Measurements from ENCODE around the gene LAIR1. TPM values are rescaled to one million over a fixed set of nuclear protein-coding genes. Genes with fewer than 3 reads are reported as not detected.

LAIR1 gene
- not detected in 3 replicates for total RNA-seq
- long read RNA-seq = 0 reads

DNA sequence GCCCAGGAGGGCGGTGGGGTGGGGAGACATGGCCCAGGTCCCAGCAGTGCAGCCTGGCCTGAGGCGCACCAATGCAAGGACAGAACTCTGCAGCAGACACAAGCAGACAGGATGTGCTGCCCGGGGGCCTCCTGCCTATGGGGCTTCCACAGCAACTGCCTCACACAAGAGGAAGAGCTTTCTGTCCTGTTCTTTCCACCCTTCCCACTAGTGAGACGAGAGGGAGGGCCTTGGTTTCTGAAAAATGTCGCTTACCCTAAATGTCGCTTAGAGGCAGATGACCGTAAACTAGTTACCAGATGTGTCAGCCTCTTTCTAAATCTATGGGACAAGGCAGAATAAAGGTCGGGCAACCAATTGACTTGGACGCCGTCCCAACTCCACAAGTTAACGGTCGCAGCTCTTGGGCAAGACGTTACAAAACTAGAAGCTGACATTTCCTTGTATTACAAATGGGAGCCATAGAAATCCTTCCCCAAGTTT is at the start of gene LAIR1:
Gene LAIR1 (minus strand): TSS at position 157 of the 483 bp plus-strand sequence. CDS start 127 bp downstream, at position 30.
- TF ChIP-seq, protein P1, sequence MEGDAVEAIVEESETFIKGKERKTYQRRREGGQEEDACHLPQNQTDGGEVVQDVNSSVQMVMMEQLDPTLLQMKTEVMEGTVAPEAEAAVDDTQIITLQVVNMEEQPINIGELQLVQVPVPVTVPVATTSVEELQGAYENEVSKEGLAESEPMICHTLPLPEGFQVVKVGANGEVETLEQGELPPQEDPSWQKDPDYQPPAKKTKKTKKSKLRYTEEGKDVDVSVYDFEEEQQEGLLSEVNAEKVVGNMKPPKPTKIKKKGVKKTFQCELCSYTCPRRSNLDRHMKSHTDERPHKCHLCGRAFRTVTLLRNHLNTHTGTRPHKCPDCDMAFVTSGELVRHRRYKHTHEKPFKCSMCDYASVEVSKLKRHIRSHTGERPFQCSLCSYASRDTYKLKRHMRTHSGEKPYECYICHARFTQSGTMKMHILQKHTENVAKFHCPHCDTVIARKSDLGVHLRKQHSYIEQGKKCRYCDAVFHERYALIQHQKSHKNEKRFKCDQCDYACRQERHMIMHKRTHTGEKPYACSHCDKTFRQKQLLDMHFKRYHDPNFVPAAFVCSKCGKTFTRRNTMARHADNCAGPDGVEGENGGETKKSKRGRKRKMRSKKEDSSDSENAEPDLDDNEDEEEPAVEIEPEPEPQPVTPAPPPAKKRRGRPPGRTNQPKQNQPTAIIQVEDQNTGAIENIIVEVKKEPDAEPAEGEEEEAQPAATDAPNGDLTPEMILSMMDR (IDR thresholded peaks at IDR 0.05) = no peak
- Mint-ChIP-seq H3K36me3 (ENCODE audit: low read depth) (no peaks in the 10 kb centered on the region), H3K27ac (ENCODE audit: unreplicated experiment) (no peak within 1 kb of the TSS), H3K9me3 (ENCODE audit: low read depth) (no peaks in the 10 kb centered on the region), H3K27me3 (ENCODE audit: low read depth) (peaks cover 9% of the 10 kb centered on the region), H3K4me3 (ENCODE audit: unreplicated experiment) (no peak within 1 kb of the TSS), H3K4me1 (ENCODE audit: low read depth) (no peaks in the 10 kb centered on the region)
- DNase-seq (ENCODE audit: low spot score) = no peak

- TF ChIP-seq, protein P1 (IDR thresholded peaks at IDR 0.05) = no peak
- H3K4me1 Mint-ChIP-seq (ENCODE audit: low read depth) = peaks cover 5% of the 10 kb centered on the region
- H3K36me3 Mint-ChIP-seq (ENCODE audit: low read depth) = peaks cover 3% of the 10 kb centered on the region
- no peak overlapping the region for H3K4me3 Mint-ChIP-seq (ENCODE audit: unreplicated experiment)
- H3K27ac Mint-ChIP-seq (ENCODE audit: unreplicated experiment) = no peak overlapping the region
- peaks cover 4% of the 10 kb centered on the region for H3K9me3 Mint-ChIP-seq (ENCODE audit: low read depth)
- no peak for DNase-seq (ENCODE audit: low spot score)
- peaks cover 36% of the 10 kb centered on the region for H3K27me3 Mint-ChIP-seq (ENCODE audit: low read depth)
Observed at GRCh38 chr19:54414156-54414555, 49.4 kb upstream of the LAIR1 start.

- TF ChIP-seq, protein P1 (IDR thresholded peaks at IDR 0.05) = no peak
- no peak overlapping the region for H3K4me3 Mint-ChIP-seq (ENCODE audit: unreplicated experiment)
- no peaks in the 10 kb centered on the region for H3K4me1 Mint-ChIP-seq (ENCODE audit: low read depth)
- H3K27ac Mint-ChIP-seq (ENCODE audit: unreplicated experiment) = no peak overlapping the region
- H3K27me3 Mint-ChIP-seq (ENCODE audit: low read depth) = peaks cover 36% of the 10 kb centered on the region
- H3K9me3 Mint-ChIP-seq (ENCODE audit: low read depth) = peaks cover 4% of the 10 kb centered on the region
- H3K36me3 Mint-ChIP-seq (ENCODE audit: low read depth) = peaks cover 3% of the 10 kb centered on the region
- DNase-seq (ENCODE audit: low spot score) = no peak
Observed at GRCh38 chr19:54412877-54413276, 48.1 kb upstream of the LAIR1 start.

- Mint-ChIP-seq H3K4me1 (ENCODE audit: low read depth) (no peaks in the 10 kb centered on the region), H3K27ac (ENCODE audit: unreplicated experiment) (no peak overlapping the region), H3K36me3 (ENCODE audit: low read depth) (no peaks in the 10 kb centered on the region), H3K4me3 (ENCODE audit: unreplicated experiment) (no peak overlapping the region), H3K9me3 (ENCODE audit: low read depth) (peaks cover 4% of the 10 kb centered on the region), H3K27me3 (ENCODE audit: low read depth) (peaks cover 27% of the 10 kb centered on the region)
- TF ChIP-seq, protein P1 (IDR thresholded peaks at IDR 0.05) = no peak
- DNase-seq (ENCODE audit: low spot score) = no peak
Observed at GRCh38 chr19:54411033-54411432, 46.3 kb upstream of the LAIR1 start.

GRCh38 chr19:54408456-54409026 is 43.8 kb upstream of the LAIR1 start:
- Mint-ChIP-seq H3K4me1 (ENCODE audit: low read depth) (no peaks in the 10 kb centered on the region), H3K9me3 (ENCODE audit: low read depth) (no peaks in the 10 kb centered on the region), H3K27me3 (ENCODE audit: low read depth) (peaks cover 12% of the 10 kb centered on the region), H3K4me3 (ENCODE audit: unreplicated experiment) (no peak overlapping the region), H3K27ac (ENCODE audit: unreplicated experiment) (no peak overlapping the region), H3K36me3 (ENCODE audit: low read depth) (no peaks in the 10 kb centered on the region)
- TF ChIP-seq, protein P1 (IDR thresholded peaks at IDR 0.05) = no peak
- DNase-seq (ENCODE audit: low spot score) = no peak
